NB4 (cell line): ENCODE data around the gene COL11A1.

Experiments used
- POLR2A ChIP-seq: IDR thresholded peaks from 2 replicates; pipeline ENCODE4 v1.6.1; 2011; ENCODE audit warnings: mild to moderate bottlenecking; ENCODE audit not compliant: insufficient read length; ENCODE audit errors: extremely low read depth
- TF ChIP-seq, protein P1 (sequence below): IDR thresholded peaks from one replicate; pipeline ENCODE4 v1.5.1; 2012; ENCODE audit warnings: low read depth, low read length

- TF ChIP-seq, protein P1, sequence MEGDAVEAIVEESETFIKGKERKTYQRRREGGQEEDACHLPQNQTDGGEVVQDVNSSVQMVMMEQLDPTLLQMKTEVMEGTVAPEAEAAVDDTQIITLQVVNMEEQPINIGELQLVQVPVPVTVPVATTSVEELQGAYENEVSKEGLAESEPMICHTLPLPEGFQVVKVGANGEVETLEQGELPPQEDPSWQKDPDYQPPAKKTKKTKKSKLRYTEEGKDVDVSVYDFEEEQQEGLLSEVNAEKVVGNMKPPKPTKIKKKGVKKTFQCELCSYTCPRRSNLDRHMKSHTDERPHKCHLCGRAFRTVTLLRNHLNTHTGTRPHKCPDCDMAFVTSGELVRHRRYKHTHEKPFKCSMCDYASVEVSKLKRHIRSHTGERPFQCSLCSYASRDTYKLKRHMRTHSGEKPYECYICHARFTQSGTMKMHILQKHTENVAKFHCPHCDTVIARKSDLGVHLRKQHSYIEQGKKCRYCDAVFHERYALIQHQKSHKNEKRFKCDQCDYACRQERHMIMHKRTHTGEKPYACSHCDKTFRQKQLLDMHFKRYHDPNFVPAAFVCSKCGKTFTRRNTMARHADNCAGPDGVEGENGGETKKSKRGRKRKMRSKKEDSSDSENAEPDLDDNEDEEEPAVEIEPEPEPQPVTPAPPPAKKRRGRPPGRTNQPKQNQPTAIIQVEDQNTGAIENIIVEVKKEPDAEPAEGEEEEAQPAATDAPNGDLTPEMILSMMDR = no peak
- TF ChIP-seq POLR2A = no peak
Observed at GRCh38 chr1:102897557-102897956, 210.8 kb downstream of the COL11A1 start.
